H9 (cell line): ENCODE data around the gene BRAF. TPM values are rescaled to one million over a fixed set of nuclear protein-coding genes. Genes with fewer than 3 reads are reported as not detected.
"Not testable (repeated sequence)": the region's sequence is repeated elsewhere in the genome, so short reads cannot be mapped to it uniquely, and the experiment has no call there.

Experiments
- DNase-seq: peaks from one replicate; pipeline ENCODE4 v3.0.0-alpha.2; 2017
- H2AFZ ChIP-seq: one replicate; pipeline ENCODE4 v1.6.1; 2013; ENCODE audit warnings: mild to moderate bottlenecking, low read length, control low read depth, moderate library complexity
- H2AK5ac ChIP-seq: 2 replicates; pipeline ENCODE4 v1.6.1; 2013; ENCODE audit warnings: low read length, control low read depth, mixed read lengths; ENCODE audit not compliant: insufficient read length
- H2BK120ac ChIP-seq: one replicate; pipeline ENCODE4 v1.6.1; 2013; ENCODE audit warnings: low read depth, mild to moderate bottlenecking, low read length, control low read depth, inconsistent platforms; ENCODE audit not compliant: poor library complexity, severe bottlenecking
- H2BK12ac ChIP-seq: 2 replicates; pipeline ENCODE4 v1.6.1; 2013; ENCODE audit warnings: low read length, control low read depth, mixed read lengths, low read depth; ENCODE audit not compliant: insufficient read length
- H2BK15ac ChIP-seq: 2 replicates; pipeline ENCODE4 v1.6.1; 2013; ENCODE audit warnings: low read depth, low read length, control low read depth
- H2BK20ac ChIP-seq: one replicate; pipeline ENCODE4 v1.6.1; 2013; ENCODE audit warnings: low read depth, mild to moderate bottlenecking, low read length, control low read depth, inconsistent platforms; ENCODE audit not compliant: poor library complexity, severe bottlenecking
- H2BK5ac ChIP-seq: 2 replicates; pipeline ENCODE4 v1.6.1; 2013; ENCODE audit warnings: low read length, control low read depth, mixed read lengths; ENCODE audit not compliant: insufficient read length
- H3K14ac ChIP-seq: 2 replicates; pipeline ENCODE4 v1.6.1; 2013; ENCODE audit warnings: low read length, control low read depth; ENCODE audit not compliant: insufficient read depth
- H3K18ac ChIP-seq: 2 replicates; pipeline ENCODE4 v1.6.1; 2013; ENCODE audit warnings: low read depth, mild to moderate bottlenecking, mixed read lengths, low read length, control low read depth; ENCODE audit not compliant: insufficient read length
- H3K23ac ChIP-seq: 2 replicates; pipeline ENCODE4 v1.6.1; 2013; ENCODE audit warnings: low read length, control low read depth, mixed read lengths, low read depth; ENCODE audit not compliant: insufficient read length
- H3K23me2 ChIP-seq: 2 replicates; pipeline ENCODE4 v1.6.1; 2013; ENCODE audit warnings: low read depth, mild to moderate bottlenecking, mixed read lengths, low read length, control low read depth; ENCODE audit not compliant: insufficient read length, poor library complexity, severe bottlenecking
- H3K27ac ChIP-seq: 2 replicates; pipeline ENCODE4 v1.5.1; 2013; ENCODE audit warnings: low read length, control low read depth, mixed read lengths, low read depth; ENCODE audit not compliant: insufficient read length
- H3K27me3 ChIP-seq: 2 replicates; pipeline ENCODE4 v1.6.1; 2013; ENCODE audit warnings: low read length, control low read depth, inconsistent platforms; ENCODE audit not compliant: insufficient read depth
- H3K4ac ChIP-seq: 2 replicates; pipeline ENCODE4 v1.6.1; 2013; ENCODE audit warnings: low read depth, mild to moderate bottlenecking, control low read depth, inconsistent platforms, low read length, moderate library complexity
- H3K4me1 ChIP-seq: 2 replicates; pipeline ENCODE4 v1.6.1; 2013; ENCODE audit warnings: low read length, control low read depth, inconsistent platforms; ENCODE audit not compliant: insufficient read depth
- H3K4me2 ChIP-seq: 2 replicates; pipeline ENCODE4 v1.6.1; 2013; ENCODE audit warnings: low read length, control low read depth, mixed read lengths; ENCODE audit not compliant: insufficient read length, insufficient read depth
- H3K56ac ChIP-seq: 2 replicates; pipeline ENCODE4 v1.6.1; 2013; ENCODE audit warnings: low read depth, mild to moderate bottlenecking, mixed read lengths, low read length, control low read depth; ENCODE audit not compliant: insufficient read length
- H3K79me1 ChIP-seq: 2 replicates; pipeline ENCODE4 v1.6.1; 2013; ENCODE audit warnings: low read depth, mild to moderate bottlenecking, moderate library complexity, low read length, control low read depth, inconsistent platforms; ENCODE audit not compliant: insufficient read depth, poor library complexity, severe bottlenecking
- H3K79me2 ChIP-seq: 2 replicates; pipeline ENCODE4 v1.6.1; 2013; ENCODE audit warnings: low read length, control low read depth, inconsistent platforms; ENCODE audit not compliant: insufficient read depth
- H3K9ac ChIP-seq: 2 replicates; pipeline ENCODE4 v1.6.1; 2013; ENCODE audit warnings: low read length, control low read depth, mixed read lengths; ENCODE audit not compliant: insufficient read length; ENCODE audit errors: extremely low read depth
- H3K9me3 ChIP-seq: one replicate; pipeline ENCODE4 v1.6.1; 2013; ENCODE audit warnings: low read depth, low read length, inconsistent platforms; ENCODE audit not compliant: control insufficient read depth
- H3T11ph ChIP-seq: one replicate; pipeline ENCODE4 v1.6.1; 2013; ENCODE audit warnings: mild to moderate bottlenecking, low read length, control low read depth, inconsistent platforms
- H4K20me1 ChIP-seq: one replicate; pipeline ENCODE4 v1.6.1; 2013; ENCODE audit not compliant: control insufficient read depth, insufficient read length, insufficient read depth
- H4K5ac ChIP-seq: 2 replicates; pipeline ENCODE4 v1.6.1; 2013; ENCODE audit warnings: low read depth, mild to moderate bottlenecking, mixed read lengths, low read length, control low read depth; ENCODE audit not compliant: insufficient read length
- H4K8ac ChIP-seq: replicated peaks from 2 replicates; pipeline ENCODE4 v1.6.1; 2013; ENCODE audit warnings: low read length, control low read depth, mixed read lengths, low read depth; ENCODE audit not compliant: insufficient read length
- H4K91ac ChIP-seq: 2 replicates; pipeline ENCODE4 v1.6.1; 2013; ENCODE audit warnings: low read depth, mild to moderate bottlenecking, moderate library complexity, mixed read lengths, low read length, control low read depth; ENCODE audit not compliant: insufficient read length
- H3K27ac Mint-ChIP-seq, 3 experiments: 2 replicates in 2 of 3; 3 replicates in 1 of 3; pipeline ENCODE4 v1.8.0; 2020 to 2021; ENCODE audit warnings: mixed read lengths in 3 of 3, mild to moderate bottlenecking in 1 of 3, moderate library complexity in 1 of 3
- H3K27me3 Mint-ChIP-seq: 2 replicates; pipeline ENCODE4 v1.8.0; 2021; ENCODE audit warnings: low read depth, mild to moderate bottlenecking, moderate library complexity, mixed read lengths
- H3K36me3 Mint-ChIP-seq, 3 experiments: 2 replicates in 2 of 3; 3 replicates in 1 of 3; pipeline ENCODE4 v1.8.0; 2020 to 2021; ENCODE audit warnings: low read depth in 3 of 3, mixed read lengths in 3 of 3; ENCODE audit not compliant: insufficient read depth in 1 of 3
- H3K4me1 Mint-ChIP-seq, 2 experiments: 2 replicates each; pipeline ENCODE4 v1.8.0; 2020; ENCODE audit warnings: mixed read lengths in 2 of 2
- H3K4me3 Mint-ChIP-seq, 2 experiments: 2 replicates in 1 of 2; 3 replicates in 1 of 2; pipeline ENCODE4 v1.8.0; 2020 to 2021; ENCODE audit warnings: mild to moderate bottlenecking in 2 of 2, mixed read lengths in 2 of 2, moderate library complexity in 1 of 2
- H3K9me3 Mint-ChIP-seq, 2 experiments: 2 replicates in 1 of 2; 3 replicates in 1 of 2; pipeline ENCODE4 v1.8.0; 2020; ENCODE audit warnings: mild to moderate bottlenecking in 2 of 2, mixed read lengths in 2 of 2, moderate library complexity in 1 of 2
- CTCF ChIP-seq: fragments of 200-600 bp; sonication (generic); conservative IDR thresholded peaks from 3 replicates; pipeline ENCODE4 v1.8.0; 2021; ENCODE audit warnings: antibody characterized with exemption, mild to moderate bottlenecking
- WGBS: extraction: QIAGEN DNeasy Blood & Tissue Kit; methylation state at CpG from one replicate; pipeline ENCODE4 v1.1.7; 2013; ENCODE audit warnings: missing lambda C conversion rate, low lambda C conversion rate, mixed read lengths; ENCODE audit not compliant: insufficient read length; ENCODE audit errors: extremely low coverage; 5-methylcytosine and 5-hydroxymethylcytosine counted together
- total RNA-seq: library from RNA; stranded (reverse); gene quantifications from 2 replicates; pipeline ENCODE4 v1.2.1, GENCODE V29; 2021

Gene BRAF
- total RNA-seq, 1 experiment from 2014 or later = 32.9 TPM

- no peak overlapping the region for H3K56ac ChIP-seq
- Mint-ChIP-seq H3K4me3 (no peak overlapping the region), H3K36me3 (peaks cover 14 to 36% (median 21%) of the 10 kb centered on the region in 3 experiments), H3K27ac (no peak overlapping the region), H3K9me3 (no peaks in the 10 kb centered on the region; a peak in 2 of 5 replicates), H3K4me1 (no peaks in the 10 kb centered on the region), H3K27me3 (no peaks in the 10 kb centered on the region)
- H3K18ac ChIP-seq = no peak overlapping the region
- H3K4ac ChIP-seq = no peak overlapping the region
- no peak overlapping the region for H3K9ac ChIP-seq
- H3K23me2 ChIP-seq = no peaks in the 10 kb centered on the region
- H2BK120ac ChIP-seq = no peak overlapping the region
- H2AK5ac ChIP-seq = no peak overlapping the region
- no peak overlapping the region for H3K4me2 ChIP-seq
- no peak overlapping the region for H2BK20ac ChIP-seq
- DNase-seq = no peak
- H3K27ac ChIP-seq = no peak overlapping the region
- H2BK15ac ChIP-seq = no peak overlapping the region
- no CpG with 5 or more reads among the region's 3 CpGs for WGBS
- no peak for TF ChIP-seq CTCF
- H3K27me3 ChIP-seq = no peaks in the 10 kb centered on the region
- no peak overlapping the region for H4K5ac ChIP-seq
- no peak overlapping the region for H2BK12ac ChIP-seq
- no peaks in the 10 kb centered on the region for H4K20me1 ChIP-seq
- no peak overlapping the region for H3T11ph ChIP-seq
- H3K14ac ChIP-seq = no peak overlapping the region
- no peaks in the 10 kb centered on the region for H3K79me1 ChIP-seq
- H2AFZ ChIP-seq = no peak overlapping the region
- no peaks in the 10 kb centered on the region for H3K4me1 ChIP-seq
- no peak overlapping the region for H4K91ac ChIP-seq
- H3K79me2 ChIP-seq = no peaks in the 10 kb centered on the region
- no peak overlapping the region for H2BK5ac ChIP-seq
- H4K8ac ChIP-seq = no peak overlapping the region
- H3K9me3 ChIP-seq = no peaks in the 10 kb centered on the region
- H3K23ac ChIP-seq = no peak overlapping the region
Observed at GRCh38 chr7:140767418-140767817, 157.3 kb downstream of the BRAF start.

- not testable (repeated sequence) for H3K27me3 Mint-ChIP-seq, H4K8ac ChIP-seq, H3K23me2 ChIP-seq, H4K5ac ChIP-seq, H2BK15ac ChIP-seq, H3K9me3 Mint-ChIP-seq, H3K27ac ChIP-seq, H3K27ac Mint-ChIP-seq, H3K4me3 Mint-ChIP-seq, H3K79me1 ChIP-seq, H3K23ac ChIP-seq, H4K20me1 ChIP-seq, H3K4ac ChIP-seq, H3K27me3 ChIP-seq, H3K4me1 Mint-ChIP-seq, H2BK20ac ChIP-seq, H3K9ac ChIP-seq, H3K18ac ChIP-seq, DNase-seq, H2BK120ac ChIP-seq, H2AK5ac ChIP-seq, H3K4me2 ChIP-seq, H3K56ac ChIP-seq, H2BK5ac ChIP-seq, H3K4me1 ChIP-seq, H2BK12ac ChIP-seq, H4K91ac ChIP-seq, H3K9me3 ChIP-seq, H3T11ph ChIP-seq, H3K79me2 ChIP-seq, H3K14ac ChIP-seq, H2AFZ ChIP-seq
- WGBS = no CpG with 5 or more reads among the region's 1 CpG
- peaks cover 21 to 32% (median 22%) of the 10 kb centered on the region in 3 experiments for H3K36me3 Mint-ChIP-seq
Observed at GRCh38 chr7:140765441-140765840, 159.3 kb downstream of the BRAF start.
